ENCODE measurements around the gene SRPK3. TPM values are rescaled to one million over a fixed set of nuclear protein-coding genes. Genes with fewer than 3 reads are reported as not detected.

Gene SRPK3
- total RNA-seq, 1 experiment from 2014 or later, result 0.14 TPM

DNA sequence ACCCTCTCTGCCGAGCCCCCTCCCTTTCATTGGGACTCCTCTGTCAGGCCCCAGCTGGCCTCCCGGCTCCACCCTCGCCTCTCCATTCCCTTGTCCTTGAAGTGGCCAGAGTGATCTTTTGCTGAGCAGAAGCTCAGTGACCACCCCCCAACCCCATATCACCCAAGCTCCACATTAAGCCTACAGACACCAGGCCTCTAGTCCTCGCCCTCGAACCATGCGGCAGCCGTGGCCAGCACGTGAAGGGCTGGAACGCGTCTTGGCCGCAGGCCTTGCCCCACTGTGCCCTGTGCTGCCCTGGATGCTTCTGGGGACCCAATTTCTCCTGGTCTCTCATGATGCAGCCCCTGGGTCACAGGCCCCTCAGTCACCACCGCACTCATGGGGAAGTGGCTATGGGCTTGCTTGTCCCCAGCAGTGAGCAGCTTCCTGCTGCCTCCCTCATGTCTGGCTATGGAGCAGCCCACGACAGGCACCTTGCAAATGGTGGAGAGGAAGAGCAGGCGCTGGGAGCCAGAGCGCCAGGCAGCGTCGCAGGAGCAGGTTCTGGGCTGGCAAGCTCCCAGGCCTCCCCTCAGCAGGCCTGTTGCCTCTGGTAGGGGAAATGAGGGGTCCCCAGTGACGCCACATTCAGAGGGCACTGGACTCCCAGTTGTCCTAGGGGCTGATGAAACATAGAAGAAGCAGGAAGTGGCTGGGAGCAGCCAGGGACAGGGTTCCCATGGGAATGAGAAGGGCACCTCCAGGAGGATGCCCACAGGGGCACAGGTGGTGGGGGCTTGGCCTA is 757 bp upstream of the SRPK3 start:
- no peak overlapping the region for H3K4me3 Mint-ChIP-seq (ENCODE audit: low read depth, unreplicated experiment)
- TF ChIP-seq, protein P1, sequence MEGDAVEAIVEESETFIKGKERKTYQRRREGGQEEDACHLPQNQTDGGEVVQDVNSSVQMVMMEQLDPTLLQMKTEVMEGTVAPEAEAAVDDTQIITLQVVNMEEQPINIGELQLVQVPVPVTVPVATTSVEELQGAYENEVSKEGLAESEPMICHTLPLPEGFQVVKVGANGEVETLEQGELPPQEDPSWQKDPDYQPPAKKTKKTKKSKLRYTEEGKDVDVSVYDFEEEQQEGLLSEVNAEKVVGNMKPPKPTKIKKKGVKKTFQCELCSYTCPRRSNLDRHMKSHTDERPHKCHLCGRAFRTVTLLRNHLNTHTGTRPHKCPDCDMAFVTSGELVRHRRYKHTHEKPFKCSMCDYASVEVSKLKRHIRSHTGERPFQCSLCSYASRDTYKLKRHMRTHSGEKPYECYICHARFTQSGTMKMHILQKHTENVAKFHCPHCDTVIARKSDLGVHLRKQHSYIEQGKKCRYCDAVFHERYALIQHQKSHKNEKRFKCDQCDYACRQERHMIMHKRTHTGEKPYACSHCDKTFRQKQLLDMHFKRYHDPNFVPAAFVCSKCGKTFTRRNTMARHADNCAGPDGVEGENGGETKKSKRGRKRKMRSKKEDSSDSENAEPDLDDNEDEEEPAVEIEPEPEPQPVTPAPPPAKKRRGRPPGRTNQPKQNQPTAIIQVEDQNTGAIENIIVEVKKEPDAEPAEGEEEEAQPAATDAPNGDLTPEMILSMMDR (IDR thresholded peaks at IDR 0.05; ENCODE audit: unreplicated experiment), result no peak

DNA sequence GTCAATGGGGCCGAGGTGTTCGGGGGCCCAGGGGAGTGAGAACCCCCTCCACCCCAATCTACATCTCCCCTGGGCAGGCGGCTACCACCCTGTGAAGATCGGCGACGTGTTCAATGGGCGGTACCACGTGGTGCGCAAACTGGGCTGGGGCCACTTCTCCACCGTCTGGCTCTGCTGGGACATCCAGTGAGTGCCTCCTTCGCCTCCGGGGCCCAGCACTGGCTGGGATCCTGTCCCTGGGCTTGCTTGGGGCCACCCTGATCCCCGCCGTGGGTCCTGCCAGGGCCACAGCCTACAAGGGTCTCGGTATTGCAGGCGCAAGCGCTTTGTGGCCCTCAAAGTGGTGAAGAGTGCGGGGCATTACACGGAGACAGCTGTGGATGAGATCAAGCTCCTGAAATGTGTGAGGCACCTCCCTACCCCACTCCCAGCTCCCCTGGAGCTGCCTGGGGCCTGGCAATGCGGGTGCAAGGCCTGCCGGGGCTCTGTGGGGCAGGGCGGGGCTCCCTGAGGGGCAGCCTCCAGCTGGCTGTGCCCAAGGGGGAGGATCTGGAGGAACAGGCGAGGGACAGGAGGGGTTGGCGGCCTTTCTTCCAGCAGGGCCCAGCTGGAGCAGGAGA is 697 bp downstream of the SRPK3 start:
- H3K36me3 Mint-ChIP-seq (ENCODE audit: insufficient read depth, unreplicated experiment), result peaks cover 31% of the 10 kb centered on the region
- no peak overlapping the region for H3K27ac Mint-ChIP-seq (ENCODE audit: unreplicated experiment)
- CTCF ChIA-PET, result no interaction called here
- no peak for DNase-seq
- BruUV-seq (replicated peaks), result no TSS peak
- peaks cover 9% of the 10 kb centered on the region for H3K4me1 Mint-ChIP-seq (ENCODE audit: low read depth, unreplicated experiment)
- H3K27me3 Mint-ChIP-seq (ENCODE audit: unreplicated experiment), result peaks cover 15% of the 10 kb centered on the region
- TF ChIP-seq, protein P1 (IDR thresholded peaks at IDR 0.05; ENCODE audit: unreplicated experiment), result no peak
- no peak overlapping the region for H3K4me3 Mint-ChIP-seq (ENCODE audit: low read depth, unreplicated experiment)
- intact Hi-C loops (cut with micrococcal nuclease; ENCODE audit: unreplicated experiment), result no loop called here
- no peaks in the 10 kb centered on the region for H3K9me3 Mint-ChIP-seq (ENCODE audit: low read depth, unreplicated experiment)

More for the DNA sequence above, 757 bp upstream of the SRPK3 start:
- peaks cover 9% of the 10 kb centered on the region for H3K4me1 Mint-ChIP-seq (ENCODE audit: low read depth, unreplicated experiment)
- peaks cover 31% of the 10 kb centered on the region for H3K36me3 Mint-ChIP-seq (ENCODE audit: insufficient read depth, unreplicated experiment)
- no peaks in the 10 kb centered on the region for H3K9me3 Mint-ChIP-seq (ENCODE audit: low read depth, unreplicated experiment)
- intact Hi-C loops (cut with micrococcal nuclease; ENCODE audit: unreplicated experiment), result no loop called here
- DNase-seq, result no peak
- peaks cover 15% of the 10 kb centered on the region for H3K27me3 Mint-ChIP-seq (ENCODE audit: unreplicated experiment)
- CTCF ChIA-PET, result no interaction called here
- peak overlapping the region; percentile 87 for H3K27ac Mint-ChIP-seq (ENCODE audit: unreplicated experiment)
- BruUV-seq (replicated peaks), result no TSS peak

DNA sequence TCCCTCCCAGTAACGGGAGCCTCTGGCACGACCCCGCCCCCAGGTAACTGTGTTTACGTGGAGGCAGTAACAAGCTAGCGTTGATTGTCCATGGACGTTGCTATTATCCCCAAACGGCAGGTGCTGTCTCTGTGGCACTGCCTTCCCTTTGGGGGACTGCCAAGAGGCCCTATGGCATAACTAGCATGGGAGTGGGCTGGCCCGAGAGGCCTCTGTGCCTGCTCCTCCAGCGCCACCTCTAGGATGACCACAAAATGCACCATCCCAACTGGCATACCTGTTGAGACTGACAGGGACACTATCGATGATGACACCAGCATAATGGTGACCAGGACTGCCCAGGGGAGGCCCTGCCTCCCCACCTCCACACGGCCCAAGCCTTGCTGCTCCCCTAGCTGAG is 1.5 kb downstream of the SRPK3 start:
- Mint-ChIP-seq H3K36me3 (ENCODE audit: insufficient read depth, unreplicated experiment) (peaks cover 31% of the 10 kb centered on the region), H3K4me3 (ENCODE audit: low read depth, unreplicated experiment) (no peak overlapping the region), H3K4me1 (ENCODE audit: low read depth, unreplicated experiment) (peaks cover 9% of the 10 kb centered on the region), H3K9me3 (ENCODE audit: low read depth, unreplicated experiment) (no peaks in the 10 kb centered on the region), H3K27ac (ENCODE audit: unreplicated experiment) (no peak overlapping the region), H3K27me3 (ENCODE audit: unreplicated experiment) (peaks cover 15% of the 10 kb centered on the region)
- DNase-seq, result no peak
- no TSS peak for BruUV-seq (replicated peaks)
- intact Hi-C loops (cut with micrococcal nuclease; ENCODE audit: unreplicated experiment), result no loop called here
- CTCF ChIA-PET, result no interaction called here
- TF ChIP-seq, protein P1 (IDR thresholded peaks at IDR 0.05; ENCODE audit: unreplicated experiment), result no peak

DNA sequence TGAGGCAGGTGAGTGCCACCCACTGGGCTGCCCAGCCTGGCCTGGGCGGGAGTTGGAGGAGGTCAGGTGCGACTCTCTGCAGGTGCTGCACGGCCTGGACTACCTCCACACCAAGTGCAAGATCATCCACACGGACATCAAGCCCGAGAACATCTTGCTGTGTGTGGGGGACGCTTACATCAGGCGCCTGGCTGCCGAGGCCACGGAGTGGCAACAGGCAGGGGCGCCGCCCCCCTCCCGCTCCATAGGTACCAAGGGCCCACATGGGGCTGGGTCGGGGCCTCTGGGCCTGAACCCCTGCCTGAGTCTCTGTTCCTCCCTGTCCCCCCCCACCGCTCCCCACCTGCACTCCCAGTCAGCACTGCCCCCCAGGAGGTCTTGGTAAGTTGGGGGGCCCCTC is 2.0 kb downstream of the SRPK3 start:
- H3K4me1 Mint-ChIP-seq (ENCODE audit: low read depth, unreplicated experiment), result peaks cover 9% of the 10 kb centered on the region
- H3K27ac Mint-ChIP-seq (ENCODE audit: unreplicated experiment), result no peak overlapping the region
- H3K4me3 Mint-ChIP-seq (ENCODE audit: low read depth, unreplicated experiment), result no peak overlapping the region
- CTCF ChIA-PET, result no interaction called here
- peaks cover 30% of the 10 kb centered on the region for H3K36me3 Mint-ChIP-seq (ENCODE audit: insufficient read depth, unreplicated experiment)
- BruUV-seq (replicated peaks), result no TSS peak
- DNase-seq, result no peak
- H3K27me3 Mint-ChIP-seq (ENCODE audit: unreplicated experiment), result peaks cover 15% of the 10 kb centered on the region
- intact Hi-C loops (cut with micrococcal nuclease; ENCODE audit: unreplicated experiment), result no loop called here
- H3K9me3 Mint-ChIP-seq (ENCODE audit: low read depth, unreplicated experiment), result no peaks in the 10 kb centered on the region
- TF ChIP-seq, protein P1 (IDR thresholded peaks at IDR 0.05; ENCODE audit: unreplicated experiment), result no peak
